ENCODE data around the gene DUSP2. TPM values are rescaled to one million over a fixed set of nuclear protein-coding genes. Genes with fewer than 3 reads are reported as not detected.

Gene DUSP2
- total and polyA plus RNA-seq, 9 of the 15 experiments (the other 6 are each of a cell fraction or from before 2014, with no cell fraction given), result 0.04 to 0.18 TPM; not detected in 7

DNA sequence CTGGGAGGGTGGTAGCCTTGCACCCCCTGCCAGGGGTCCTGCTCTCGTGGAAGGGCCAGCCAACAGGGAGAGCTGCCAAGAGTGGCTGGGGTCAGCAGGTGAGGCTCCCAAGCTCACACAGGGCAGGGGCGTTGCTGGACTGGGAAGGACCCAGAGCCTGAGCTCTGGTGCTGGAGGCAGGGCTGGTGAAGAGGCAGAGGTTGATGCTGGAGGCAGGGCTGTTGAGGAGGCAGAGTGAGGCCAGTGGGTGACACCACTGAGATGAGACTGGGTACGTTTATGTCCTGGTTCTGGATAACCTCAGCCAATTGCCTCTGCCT is 35.9 kb downstream of the DUSP2 start (continued):
- TF ChIP-seq, protein P1, sequence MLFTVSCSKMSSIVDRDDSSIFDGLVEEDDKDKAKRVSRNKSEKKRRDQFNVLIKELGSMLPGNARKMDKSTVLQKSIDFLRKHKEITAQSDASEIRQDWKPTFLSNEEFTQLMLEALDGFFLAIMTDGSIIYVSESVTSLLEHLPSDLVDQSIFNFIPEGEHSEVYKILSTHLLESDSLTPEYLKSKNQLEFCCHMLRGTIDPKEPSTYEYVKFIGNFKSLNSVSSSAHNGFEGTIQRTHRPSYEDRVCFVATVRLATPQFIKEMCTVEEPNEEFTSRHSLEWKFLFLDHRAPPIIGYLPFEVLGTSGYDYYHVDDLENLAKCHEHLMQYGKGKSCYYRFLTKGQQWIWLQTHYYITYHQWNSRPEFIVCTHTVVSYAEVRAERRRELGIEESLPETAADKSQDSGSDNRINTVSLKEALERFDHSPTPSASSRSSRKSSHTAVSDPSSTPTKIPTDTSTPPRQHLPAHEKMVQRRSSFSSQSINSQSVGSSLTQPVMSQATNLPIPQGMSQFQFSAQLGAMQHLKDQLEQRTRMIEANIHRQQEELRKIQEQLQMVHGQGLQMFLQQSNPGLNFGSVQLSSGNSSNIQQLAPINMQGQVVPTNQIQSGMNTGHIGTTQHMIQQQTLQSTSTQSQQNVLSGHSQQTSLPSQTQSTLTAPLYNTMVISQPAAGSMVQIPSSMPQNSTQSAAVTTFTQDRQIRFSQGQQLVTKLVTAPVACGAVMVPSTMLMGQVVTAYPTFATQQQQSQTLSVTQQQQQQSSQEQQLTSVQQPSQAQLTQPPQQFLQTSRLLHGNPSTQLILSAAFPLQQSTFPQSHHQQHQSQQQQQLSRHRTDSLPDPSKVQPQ (CRISPR knock-in tag; IDR thresholded peaks at IDR 0.05; ENCODE audit: borderline replicate concordance), result no peak
- TF ChIP-seq HMGN3 (IDR thresholded peaks at IDR 0.05; ENCODE audit: borderline replicate concordance, extremely low read depth, insufficient read length, low read depth, low read length) (no peak), DIDO1 (tag; IDR thresholded peaks at IDR 0.05; ENCODE audit: low read depth) (no peak), ETS2 (tag; IDR thresholded peaks at IDR 0.05; ENCODE audit: borderline replicate concordance, poor library complexity, severe bottlenecking) (no peak), FOXA1 (IDR thresholded peaks at IDR 0.05; ENCODE audit: borderline replicate concordance) (no peak)
- TF ChIP-seq, protein P2, sequence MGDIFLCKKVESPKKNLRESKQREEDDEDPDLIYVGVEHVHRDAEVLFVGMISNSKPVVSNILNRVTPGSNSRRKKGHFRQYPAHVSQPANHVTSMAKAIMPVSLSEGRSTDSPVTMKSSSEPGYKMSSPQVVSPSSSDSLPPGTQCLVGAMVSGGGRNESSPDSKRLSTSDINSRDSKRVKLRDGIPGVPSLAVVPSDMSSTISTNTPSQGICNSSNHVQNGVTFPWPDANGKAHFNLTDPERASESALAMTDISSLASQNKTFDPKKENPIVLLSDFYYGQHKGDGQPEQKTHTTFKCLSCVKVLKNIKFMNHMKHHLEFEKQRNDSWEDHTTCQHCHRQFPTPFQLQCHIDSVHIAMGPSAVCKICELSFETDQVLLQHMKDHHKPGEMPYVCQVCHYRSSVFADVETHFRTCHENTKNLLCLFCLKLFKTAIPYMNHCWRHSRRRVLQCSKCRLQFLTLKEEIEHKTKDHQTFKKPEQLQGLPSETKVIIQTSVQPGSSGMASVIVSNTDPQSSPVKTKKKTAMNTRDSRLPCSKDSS (IDR thresholded peaks at IDR 0.05; ENCODE audit: low read depth, partially characterized antibody), result no peak
- TF ChIP-seq, protein P3, sequence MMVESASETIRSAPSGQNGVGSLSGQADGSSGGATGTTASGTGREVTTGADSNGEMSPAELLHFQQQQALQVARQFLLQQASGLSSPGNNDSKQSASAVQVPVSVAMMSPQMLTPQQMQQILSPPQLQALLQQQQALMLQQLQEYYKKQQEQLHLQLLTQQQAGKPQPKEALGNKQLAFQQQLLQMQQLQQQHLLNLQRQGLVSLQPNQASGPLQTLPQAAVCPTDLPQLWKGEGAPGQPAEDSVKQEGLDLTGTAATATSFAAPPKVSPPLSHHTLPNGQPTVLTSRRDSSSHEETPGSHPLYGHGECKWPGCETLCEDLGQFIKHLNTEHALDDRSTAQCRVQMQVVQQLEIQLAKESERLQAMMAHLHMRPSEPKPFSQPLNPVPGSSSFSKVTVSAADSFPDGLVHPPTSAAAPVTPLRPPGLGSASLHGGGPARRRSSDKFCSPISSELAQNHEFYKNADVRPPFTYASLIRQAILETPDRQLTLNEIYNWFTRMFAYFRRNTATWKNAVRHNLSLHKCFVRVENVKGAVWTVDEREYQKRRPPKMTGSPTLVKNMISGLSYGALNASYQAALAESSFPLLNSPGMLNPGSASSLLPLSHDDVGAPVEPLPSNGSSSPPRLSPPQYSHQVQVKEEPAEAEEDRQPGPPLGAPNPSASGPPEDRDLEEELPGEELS (CRISPR knock-in tag; IDR thresholded peaks at IDR 0.05; ENCODE audit: borderline replicate concordance), result no peak
- TF ChIP-seq, protein P4, sequence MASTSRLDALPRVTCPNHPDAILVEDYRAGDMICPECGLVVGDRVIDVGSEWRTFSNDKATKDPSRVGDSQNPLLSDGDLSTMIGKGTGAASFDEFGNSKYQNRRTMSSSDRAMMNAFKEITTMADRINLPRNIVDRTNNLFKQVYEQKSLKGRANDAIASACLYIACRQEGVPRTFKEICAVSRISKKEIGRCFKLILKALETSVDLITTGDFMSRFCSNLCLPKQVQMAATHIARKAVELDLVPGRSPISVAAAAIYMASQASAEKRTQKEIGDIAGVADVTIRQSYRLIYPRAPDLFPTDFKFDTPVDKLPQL (IDR thresholded peaks at IDR 0.05; ENCODE audit: extremely low read depth, insufficient read length), result no peak
- TF ChIP-seq, protein P5, sequence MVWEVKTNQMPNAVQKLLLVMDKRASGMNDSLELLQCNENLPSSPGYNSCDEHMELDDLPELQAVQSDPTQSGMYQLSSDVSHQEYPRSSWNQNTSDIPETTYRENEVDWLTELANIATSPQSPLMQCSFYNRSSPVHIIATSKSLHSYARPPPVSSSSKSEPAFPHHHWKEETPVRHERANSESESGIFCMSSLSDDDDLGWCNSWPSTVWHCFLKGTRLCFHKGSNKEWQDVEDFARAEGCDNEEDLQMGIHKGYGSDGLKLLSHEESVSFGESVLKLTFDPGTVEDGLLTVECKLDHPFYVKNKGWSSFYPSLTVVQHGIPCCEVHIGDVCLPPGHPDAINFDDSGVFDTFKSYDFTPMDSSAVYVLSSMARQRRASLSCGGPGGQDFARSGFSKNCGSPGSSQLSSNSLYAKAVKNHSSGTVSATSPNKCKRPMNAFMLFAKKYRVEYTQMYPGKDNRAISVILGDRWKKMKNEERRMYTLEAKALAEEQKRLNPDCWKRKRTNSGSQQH (CRISPR knock-in tag; IDR thresholded peaks at IDR 0.05), result no peak

Data from K562 (cell line).